ENCODE data around the gene RPL6.

Gene RPL6

GRCh38 chr12:112381883-112382796 is 27.3 kb downstream of the RPL6 start, which contains the start of gene HECTD4:
HECTD4 (minus strand) TSS chr12:112382431; CDS start chr12:112382128, 303 bp downstream.
- Histone ChIP-seq H3K4me2 (ENCODE audit: low read length) (peak within 1 kb of the TSS; percentile 99), H3K27ac (ENCODE audit: low read depth, low read length) (peak within 1 kb of the TSS; percentile 45), H3K9me3 (ENCODE audit: control insufficient read depth, insufficient read depth, low read length) (no peaks in the 10 kb centered on the region), H4K20me1 (ENCODE audit: control insufficient read depth, insufficient read depth, low read depth, low read length) (peaks cover 16% of the 10 kb centered on the region), H3K4me1 (ENCODE audit: control insufficient read depth, low read length) (peaks cover 25% of the 10 kb centered on the region), H3K4me3 (ENCODE audit: low read length) (peak within 1 kb of the TSS; percentile 100), H3K9me2 (replicated peaks; ENCODE audit: control insufficient read depth, low read length) (no peaks in the 10 kb centered on the region), H3K79me2 (ENCODE audit: control insufficient read depth, low read length) (peaks cover 47% of the 10 kb centered on the region), H3K36me3 (ENCODE audit: control insufficient read depth, low read length) (peaks cover 4% of the 10 kb centered on the region; the same call in 1 of the 2 replicates), H3F3A (ENCODE audit: control insufficient read depth, insufficient read depth) (no peaks in the 10 kb centered on the region), H3K27me3 (ENCODE audit: control insufficient read depth, low read length) (no peaks in the 10 kb centered on the region)
- TF ChIP-seq, protein P1, sequence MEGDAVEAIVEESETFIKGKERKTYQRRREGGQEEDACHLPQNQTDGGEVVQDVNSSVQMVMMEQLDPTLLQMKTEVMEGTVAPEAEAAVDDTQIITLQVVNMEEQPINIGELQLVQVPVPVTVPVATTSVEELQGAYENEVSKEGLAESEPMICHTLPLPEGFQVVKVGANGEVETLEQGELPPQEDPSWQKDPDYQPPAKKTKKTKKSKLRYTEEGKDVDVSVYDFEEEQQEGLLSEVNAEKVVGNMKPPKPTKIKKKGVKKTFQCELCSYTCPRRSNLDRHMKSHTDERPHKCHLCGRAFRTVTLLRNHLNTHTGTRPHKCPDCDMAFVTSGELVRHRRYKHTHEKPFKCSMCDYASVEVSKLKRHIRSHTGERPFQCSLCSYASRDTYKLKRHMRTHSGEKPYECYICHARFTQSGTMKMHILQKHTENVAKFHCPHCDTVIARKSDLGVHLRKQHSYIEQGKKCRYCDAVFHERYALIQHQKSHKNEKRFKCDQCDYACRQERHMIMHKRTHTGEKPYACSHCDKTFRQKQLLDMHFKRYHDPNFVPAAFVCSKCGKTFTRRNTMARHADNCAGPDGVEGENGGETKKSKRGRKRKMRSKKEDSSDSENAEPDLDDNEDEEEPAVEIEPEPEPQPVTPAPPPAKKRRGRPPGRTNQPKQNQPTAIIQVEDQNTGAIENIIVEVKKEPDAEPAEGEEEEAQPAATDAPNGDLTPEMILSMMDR (IDR thresholded peaks at IDR 0.05; ENCODE audit: low read depth, low read length, poor library complexity, severe bottlenecking): no peak
- TF ChIP-seq EZH2phosphoT487 (IDR thresholded peaks at IDR 0.05; ENCODE audit: borderline replicate concordance, low read length): no peak

DNA sequence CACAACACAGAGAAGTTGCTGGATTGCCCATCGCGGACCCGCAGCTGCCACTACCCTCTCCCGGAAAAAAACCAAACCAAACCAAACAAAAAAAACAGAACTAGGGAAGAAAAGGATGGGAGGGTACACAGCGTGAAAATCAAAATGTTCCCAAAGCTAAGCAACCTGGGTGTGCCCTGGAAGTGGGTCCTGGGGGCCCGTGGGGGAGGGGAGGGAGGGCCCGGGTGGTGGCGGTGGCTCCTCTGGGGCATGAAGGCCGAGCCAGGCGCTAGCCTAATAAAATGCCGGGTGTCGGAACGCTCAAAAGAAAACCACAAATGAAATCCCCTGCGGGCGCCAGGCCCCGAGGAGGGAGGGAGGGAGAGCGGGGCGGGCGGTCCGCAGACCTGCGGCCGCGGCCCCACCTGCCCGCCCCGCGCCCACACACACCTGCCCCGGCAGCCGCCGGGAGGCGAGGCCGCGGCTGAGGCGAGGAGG is 28.0 kb downstream of the RPL6 start:
- peak overlapping the region; percentile 100 for H3K4me3 ChIP-seq (ENCODE audit: low read length)

DNA sequence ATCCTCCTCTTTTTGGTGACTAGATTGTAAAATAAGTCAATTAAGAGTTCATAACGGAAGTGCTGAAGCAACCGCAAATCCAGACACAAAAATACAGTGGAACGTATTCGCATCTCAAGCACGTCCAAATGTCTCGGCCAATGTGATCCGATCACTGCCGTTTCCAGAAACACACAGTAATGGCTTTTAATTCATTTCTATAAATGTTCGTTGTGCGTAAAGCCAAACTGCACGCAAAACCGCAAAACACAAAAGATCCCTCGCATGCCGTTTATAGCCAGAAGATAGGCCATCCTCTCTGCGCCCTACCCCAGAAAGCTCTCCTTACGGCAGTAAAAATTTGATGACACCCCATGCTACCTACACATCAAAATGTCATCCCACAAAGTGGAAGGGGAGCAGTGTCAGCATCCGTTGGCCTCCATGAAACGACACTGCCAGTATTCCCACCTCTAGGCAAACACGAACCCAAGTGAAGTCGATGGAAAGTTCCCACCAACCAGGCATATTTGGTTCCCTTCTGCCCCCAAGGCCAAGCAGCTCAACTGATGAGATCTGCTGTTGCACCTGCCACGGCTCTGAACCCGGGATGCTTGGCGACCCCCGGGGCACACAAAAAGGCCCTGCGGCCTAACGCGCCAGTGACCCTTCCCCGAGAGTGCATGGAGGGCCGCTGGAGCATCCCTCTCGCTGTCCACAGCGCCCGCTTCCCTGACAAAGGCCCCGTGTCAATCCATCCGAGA is 28.6 kb downstream of the RPL6 start:
- H3F3A ChIP-seq (ENCODE audit: control insufficient read depth, insufficient read depth): no peaks in the 10 kb centered on the region
- H3K9me2 ChIP-seq (replicated peaks; ENCODE audit: control insufficient read depth, low read length): no peaks in the 10 kb centered on the region
- peak overlapping the region; percentile 45 for H3K27ac ChIP-seq (ENCODE audit: low read depth, low read length)
- H4K20me1 ChIP-seq (ENCODE audit: control insufficient read depth, insufficient read depth, low read depth, low read length): peaks cover 16% of the 10 kb centered on the region
- H3K4me2 ChIP-seq (ENCODE audit: low read length): peak overlapping the region; percentile 99
- H3K27me3 ChIP-seq (ENCODE audit: control insufficient read depth, low read length): no peaks in the 10 kb centered on the region
- peaks cover 59% of the 10 kb centered on the region for H3K79me2 ChIP-seq (ENCODE audit: control insufficient read depth, low read length)
- H3K36me3 ChIP-seq (ENCODE audit: control insufficient read depth, low read length): peaks cover 4% of the 10 kb centered on the region; the same call in 1 of the 2 replicates
- peak overlapping the region; percentile 100 for H3K4me3 ChIP-seq (ENCODE audit: low read length)
- no peaks in the 10 kb centered on the region for H3K9me3 ChIP-seq (ENCODE audit: control insufficient read depth, insufficient read depth, low read length)
- TF ChIP-seq, protein P1 (IDR thresholded peaks at IDR 0.05; ENCODE audit: low read depth, low read length, poor library complexity, severe bottlenecking): no peak
- no peak for TF ChIP-seq EZH2phosphoT487 (IDR thresholded peaks at IDR 0.05; ENCODE audit: borderline replicate concordance, low read length)
- peaks cover 18% of the 10 kb centered on the region for H3K4me1 ChIP-seq (ENCODE audit: control insufficient read depth, low read length)

More for the DNA sequence above, 28.0 kb downstream of the RPL6 start:
- Histone ChIP-seq H3K9me3 (ENCODE audit: control insufficient read depth, insufficient read depth, low read length) (no peaks in the 10 kb centered on the region), H3K9me2 (replicated peaks; ENCODE audit: control insufficient read depth, low read length) (no peaks in the 10 kb centered on the region), H3K36me3 (ENCODE audit: control insufficient read depth, low read length) (peaks cover 4% of the 10 kb centered on the region; the same call in 1 of the 2 replicates), H4K20me1 (ENCODE audit: control insufficient read depth, insufficient read depth, low read depth, low read length) (peaks cover 16% of the 10 kb centered on the region), H3K27ac (ENCODE audit: low read depth, low read length) (peak overlapping the region; percentile 45), H3F3A (ENCODE audit: control insufficient read depth, insufficient read depth) (no peaks in the 10 kb centered on the region), H3K27me3 (ENCODE audit: control insufficient read depth, low read length) (no peaks in the 10 kb centered on the region), H3K4me1 (ENCODE audit: control insufficient read depth, low read length) (peaks cover 18% of the 10 kb centered on the region), H3K4me2 (ENCODE audit: low read length) (peak overlapping the region; percentile 99), H3K79me2 (ENCODE audit: control insufficient read depth, low read length) (peaks cover 54% of the 10 kb centered on the region)
- TF ChIP-seq, protein P1 (IDR thresholded peaks at IDR 0.05; ENCODE audit: low read depth, low read length, poor library complexity, severe bottlenecking): no peak
- no peak for TF ChIP-seq EZH2phosphoT487 (IDR thresholded peaks at IDR 0.05; ENCODE audit: borderline replicate concordance, low read length)

Data from DOHH2 (cell line).